Body of pancreas (tissue), 4 donors: ENCODE results near the gene DDX10. TPM values are rescaled to one million over a fixed set of nuclear protein-coding genes. Genes with fewer than 3 reads are reported as not detected.

ENCODE experiments used
- ATAC-seq: fragments of 150-250 bp; one replicate; pipeline ENCODE4 v1.9.1; 2016
- DNase-seq, 4 donors: peaks; one replicate each; pipeline ENCODE4 v3.0.0-alpha.2; 2019
- H3K27ac ChIP-seq, 4 donors: fragments of 200-600 bp; sonication (generic); 1 replicate in 3 of 4; 2 replicates in 1 of 4; pipeline versions ENCODE4 v1.5.1 to v1.6.1; 2016 to 2019; ENCODE audit warnings: mild to moderate bottlenecking in 1 of 4, mixed read lengths in 1 of 4, moderate library complexity in 1 of 4
- H3K27me3 ChIP-seq, 2 donors: fragments of 200-600 bp; sonication (generic); one replicate each; pipeline ENCODE4 v1.6.0; 2016; ENCODE audit warnings: mild to moderate bottlenecking in 1 of 2
- H3K36me3 ChIP-seq, 2 donors: fragments of 200-600 bp; sonication (generic); replicated peaks in 1 of 2; 2 replicates each; pipeline ENCODE4 v1.5.1; 2016; ENCODE audit warnings: low read depth in 2 of 2; ENCODE audit not compliant: insufficient read depth in 1 of 2
- H3K4me1 ChIP-seq: fragments of 200-600 bp; sonication (generic); one replicate; pipeline ENCODE4 v1.6.0; 2016
- H3K4me3 ChIP-seq, 2 donors: fragments of 200-600 bp; sonication (generic); 1 replicate in 1 of 2; 2 replicates in 1 of 2; pipeline ENCODE4 v1.5.1; 2016 to 2019
- H3K9me3 ChIP-seq, 3 donors: fragments of 200-600 bp; sonication (generic); 1 replicate in 2 of 3; 2 replicates in 1 of 3; pipeline ENCODE4 v1.5.1; 2016
- CTCF ChIP-seq, 7 experiments: fragments of 450-650 bp in 4 of 7; fragments of 200-600 bp in 3 of 7; sonication (generic) in 3 of 7; IDR thresholded peaks; one replicate each; pipeline ENCODE4 v1.5.1; 2016 to 2019; ENCODE audit warnings: antibody characterized with exemption in 7 of 7
- POLR2A ChIP-seq, 3 donors: fragments of 450-650 bp; IDR thresholded peaks; one replicate each; pipeline ENCODE4 v1.6.1; 2016; ENCODE audit warnings: antibody characterized with exemption in 3 of 3, mild to moderate bottlenecking in 2 of 3
- whole genome bisulfite sequencing, 2 donors: methylation state at CpG; one replicate each; pipeline ENCODE4 v1.1.5; 2017; 5-methylcytosine and 5-hydroxymethylcytosine counted together
- intact Hi-C: fragments of 100-400 bp; cut with DNase I; formaldehyde crosslinking; loops from one replicate; pipeline ENCODE4 v1.15.1; 2023
- total RNA-seq, 2 donors: library from RNA; depleted of rRNA; stranded (reverse); fragments of >200 nt; gene quantifications; one replicate each; pipeline ENCODE4 v1.1.0, GENCODE V29; 2016

DDX10 gene
- total RNA-seq, 2 donors from 2014 or later = 11.7 to 18.5 TPM

DNA sequence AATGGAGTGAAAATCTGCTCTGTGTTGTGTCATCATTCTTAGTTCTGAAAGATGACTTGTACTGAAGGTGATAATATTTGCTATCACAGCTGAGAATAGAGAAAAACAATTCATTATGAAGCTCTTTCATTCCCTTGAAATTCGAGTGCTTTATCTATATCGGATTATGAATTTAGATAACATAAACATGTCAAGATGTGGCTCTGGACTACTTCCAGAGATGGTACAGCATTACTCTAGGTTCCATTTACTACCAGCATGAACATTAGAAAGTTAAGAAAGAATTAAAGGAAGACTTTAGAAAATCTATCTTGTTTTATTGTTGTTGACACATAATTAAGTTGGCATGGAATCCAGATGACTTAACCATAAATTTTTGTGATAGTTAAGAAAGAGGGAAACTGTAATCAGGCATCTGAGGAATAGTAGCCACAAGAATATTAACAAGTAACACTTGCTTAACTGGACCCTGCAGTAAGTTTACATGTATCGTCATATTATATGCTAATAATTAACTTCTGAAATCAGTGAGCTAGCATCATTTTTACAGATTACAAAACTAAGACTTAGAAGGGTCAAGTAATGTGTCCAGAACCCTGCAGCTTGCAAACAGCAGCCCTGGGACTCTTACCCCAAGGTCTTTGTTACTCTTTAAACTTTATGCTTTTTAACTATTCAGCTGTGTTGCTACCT is 182.6 kb downstream of the DDX10 start:
- Histone ChIP-seq H3K4me1 (no peaks in the 10 kb centered on the region), H3K27ac (no peak overlapping the region), H3K27me3 (no peaks in the 10 kb centered on the region), H3K9me3 (no peaks in the 10 kb centered on the region), H3K36me3 (no peaks in the 10 kb centered on the region), H3K4me3 (no peak overlapping the region)
- ATAC-seq = no peak
- 27 to 29% methylated on average over 3 of the region's 3 CpGs for whole genome bisulfite sequencing, 2 donors
- intact Hi-C loops = no loop called here
- TF ChIP-seq CTCF (IDR thresholded peaks at IDR 0.05) (no peak), POLR2A (IDR thresholded peaks at IDR 0.05) (no peak)
- no peak for DNase-seq

DNA sequence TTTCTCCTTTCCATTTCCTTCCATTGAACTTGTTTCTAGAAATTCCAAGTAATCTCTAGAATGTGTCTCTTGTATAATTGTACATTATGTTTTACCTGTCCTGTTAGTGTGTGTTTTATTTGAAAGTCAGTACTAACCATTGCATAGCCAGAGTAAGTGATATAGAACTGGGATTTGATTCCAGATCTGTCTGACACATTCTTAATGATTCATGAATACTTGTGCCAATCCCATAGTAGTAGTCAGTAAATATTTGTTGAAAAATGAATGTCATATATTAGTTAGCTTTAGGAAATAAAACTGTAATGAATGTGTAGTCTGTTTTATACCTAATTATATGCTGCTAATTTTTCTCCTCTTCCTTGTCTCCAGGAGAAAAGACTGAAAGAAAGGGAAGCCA is 186.9 kb downstream of the DDX10 start:
- no peaks in the 10 kb centered on the region for H3K4me1 ChIP-seq
- TF ChIP-seq CTCF (IDR thresholded peaks at IDR 0.05) (no peak), POLR2A (IDR thresholded peaks at IDR 0.05) (no peak)
- no peaks in the 10 kb centered on the region for H3K9me3 ChIP-seq
- no peak for DNase-seq
- H3K27ac ChIP-seq = no peak overlapping the region
- no peak for ATAC-seq
- peaks cover 0 to 2% of the 10 kb centered on the region in 2 donors for H3K36me3 ChIP-seq
- no peaks in the 10 kb centered on the region for H3K27me3 ChIP-seq
- intact Hi-C loops = no loop called here
- H3K4me3 ChIP-seq = no peak overlapping the region

GRCh38 chr11:108852701-108853100 is 187.8 kb downstream of the DDX10 start:
- Histone ChIP-seq H3K27me3 (no peaks in the 10 kb centered on the region), H3K9me3 (no peaks in the 10 kb centered on the region), H3K36me3 (peaks cover 0 to 2% of the 10 kb centered on the region in 2 donors), H3K4me3 (no peak overlapping the region), H3K27ac (no peak overlapping the region), H3K4me1 (peaks cover 5% of the 10 kb centered on the region)
- intact Hi-C loops = no loop called here
- 77 to 82% methylated on average over 1 of the region's 1 CpG for WGBS, 2 donors
- ATAC-seq (no peak), DNase-seq (no peak)
- TF ChIP-seq POLR2A (IDR thresholded peaks at IDR 0.05) = no peak
- no peak for TF ChIP-seq CTCF (IDR thresholded peaks at IDR 0.05)

GRCh38 chr11:108853151-108853550 is 188.3 kb downstream of the DDX10 start:
- Histone ChIP-seq H3K27me3 (no peaks in the 10 kb centered on the region), H3K4me3 (no peak overlapping the region), H3K27ac (no peak overlapping the region), H3K36me3 (peaks cover 0 to 2% of the 10 kb centered on the region in 2 donors), H3K9me3 (no peaks in the 10 kb centered on the region), H3K4me1 (peaks cover 5% of the 10 kb centered on the region)
- no peak for ATAC-seq
- WGBS, 2 donors = 82 to 87% methylated on average over 4 of the region's 4 CpGs
- intact Hi-C loops = no loop called here
- no peak for TF ChIP-seq CTCF (IDR thresholded peaks at IDR 0.05)
- no peak for TF ChIP-seq POLR2A (IDR thresholded peaks at IDR 0.05)
- no peak for DNase-seq

DNA sequence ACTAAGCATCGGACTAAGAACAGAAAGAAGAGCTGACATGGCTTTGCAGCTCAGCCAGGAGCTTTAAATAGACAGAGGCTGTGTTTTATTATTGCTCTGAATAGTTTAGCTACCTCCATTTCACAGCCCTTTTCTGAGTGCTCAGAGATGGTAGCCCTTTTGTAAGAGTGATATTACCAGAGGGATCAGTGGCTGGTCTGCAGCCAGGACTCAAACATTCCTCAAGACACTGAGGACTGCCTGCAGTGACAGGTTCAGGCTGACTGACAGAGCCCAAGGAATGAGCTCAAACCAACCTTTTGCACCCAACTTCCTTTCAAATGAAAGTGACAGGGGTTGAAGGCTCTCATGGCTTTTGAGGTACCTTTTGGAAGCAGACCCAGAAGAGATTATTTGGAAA is 189.0 kb downstream of the DDX10 start:
- Histone ChIP-seq H3K4me1 (peaks cover 5% of the 10 kb centered on the region), H3K9me3 (no peaks in the 10 kb centered on the region), H3K36me3 (peaks cover 0 to 2% of the 10 kb centered on the region in 2 donors), H3K27ac (no peak overlapping the region), H3K4me3 (no peak overlapping the region), H3K27me3 (no peaks in the 10 kb centered on the region)
- TF ChIP-seq POLR2A (IDR thresholded peaks at IDR 0.05) (no peak), CTCF (IDR thresholded peaks at IDR 0.05) (no peak)
- DNase-seq = no peak
- 71 to 75% methylated on average over 1 of the region's 1 CpG for WGBS, 2 donors
- ATAC-seq = no peak
- intact Hi-C loops = no loop called here
